SW480 (cell line): Measurements from ENCODE around the gene TMEM247.
"Not testable (repeated sequence)": the region's sequence is repeated elsewhere in the genome, so short reads cannot be mapped to it uniquely, and the experiment has no call there.

Experiments
- DNase-seq: peaks from one replicate; pipeline ENCODE4 v3.0.0-alpha.2; 2016; ENCODE audit warnings: low spot score

Gene TMEM247

DNA sequence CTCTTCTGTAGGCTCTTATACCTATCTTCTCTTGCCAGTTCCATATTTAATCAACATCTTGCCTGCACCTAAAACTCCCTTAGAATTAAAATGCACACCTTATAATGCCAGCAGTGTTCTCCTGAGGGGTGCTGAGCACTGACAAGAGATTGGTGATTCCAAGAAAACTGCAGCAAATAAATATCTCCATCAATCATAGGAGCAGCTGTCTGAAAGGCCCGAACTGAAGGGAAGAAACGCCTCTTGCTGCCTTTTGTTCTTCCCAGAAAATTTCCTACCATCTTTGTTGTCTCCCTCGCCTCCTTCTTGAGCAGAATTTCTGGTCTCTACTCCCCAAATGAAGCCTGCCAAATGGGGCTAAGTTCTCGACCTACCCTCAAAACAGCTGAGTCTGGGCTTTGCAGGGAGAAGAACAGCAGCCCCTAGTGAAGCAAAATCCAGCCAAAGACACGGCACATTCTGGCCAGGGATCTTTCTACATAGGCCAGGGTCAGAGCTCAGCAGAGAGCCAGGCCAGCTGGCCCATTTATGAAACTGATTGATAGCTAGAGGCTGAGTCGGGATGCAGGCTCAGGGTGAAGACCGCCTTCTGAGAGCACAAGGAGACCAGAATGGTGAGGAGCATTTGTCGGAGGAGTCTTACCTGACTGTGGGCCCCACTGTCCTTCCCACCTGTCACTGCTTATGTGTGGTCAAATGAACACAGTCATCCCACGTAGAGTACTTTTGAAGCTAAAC is 20.4 kb upstream of the TMEM247 start:
- no peak for DNase-seq

GRCh38 chr2:46459694-46460093 is 19.7 kb upstream of the TMEM247 start:
- DNase-seq, result no peak

DNA sequence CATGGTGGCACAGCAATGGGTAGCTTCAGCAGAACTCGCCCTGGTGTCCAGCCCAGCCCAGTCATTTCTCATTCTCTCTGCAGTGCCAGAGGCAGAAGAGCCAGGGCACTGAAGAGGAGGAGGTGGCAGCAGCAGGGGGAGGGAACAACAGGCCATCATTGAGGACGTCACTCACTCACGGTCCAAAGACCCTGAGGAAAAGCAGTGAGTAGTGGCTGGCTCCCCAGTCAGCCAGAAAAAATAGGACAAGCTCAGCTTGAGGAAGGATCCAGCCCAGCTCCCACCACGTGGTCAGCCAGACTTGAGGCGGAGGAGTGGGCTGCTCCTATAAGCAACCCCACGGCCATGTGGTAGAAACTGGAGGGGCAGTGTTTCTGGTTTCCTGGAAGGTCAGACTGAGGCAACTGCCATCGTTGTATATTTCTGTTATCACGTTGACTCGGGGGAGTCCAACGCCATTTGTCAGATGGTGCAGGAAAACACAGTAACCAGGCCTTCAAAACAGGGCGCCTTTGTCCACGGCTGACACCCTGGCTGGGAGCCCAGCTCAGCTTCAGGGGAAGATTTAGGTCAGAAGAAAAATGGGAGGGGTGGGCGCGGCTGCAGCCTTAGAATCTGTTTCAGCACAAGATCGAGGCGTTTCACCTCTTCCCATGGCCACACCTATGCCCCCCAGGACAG is 19.0 kb upstream of the TMEM247 start:
- no peak for DNase-seq

- peak; percentile 49 for DNase-seq
Measured at GRCh38 chr2:46461011-46461674, 18.2 kb upstream of the TMEM247 start.

GRCh38 chr2:46461709-46462171 is 17.6 kb upstream of the TMEM247 start:
- no peak for DNase-seq

- DNase-seq, result no peak
Measured at GRCh38 chr2:46462936-46463335, 16.4 kb upstream of the TMEM247 start.

GRCh38 chr2:46469116-46469515 is 10.2 kb upstream of the TMEM247 start:
- no peak for DNase-seq

DNA sequence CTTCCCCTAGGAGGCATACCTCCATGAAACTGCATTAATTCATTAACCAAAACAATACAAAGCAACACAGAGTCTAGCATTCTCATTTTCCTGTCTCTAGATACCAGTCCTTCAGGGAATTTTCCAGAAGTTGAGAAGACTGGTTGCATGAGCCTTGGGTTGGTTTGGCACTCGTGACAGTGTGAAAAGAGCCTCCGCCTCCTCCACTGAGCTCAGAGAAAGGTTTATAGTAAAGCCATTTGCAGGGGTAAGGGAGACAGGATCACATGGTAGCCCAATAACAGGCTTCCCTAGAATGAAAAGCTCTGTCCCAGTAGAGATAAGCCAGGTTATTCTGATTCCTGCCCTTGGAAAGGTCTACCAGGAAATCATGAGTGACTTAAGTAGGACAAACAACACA is 9.7 kb upstream of the TMEM247 start:
- no peak for DNase-seq

GRCh38 chr2:46470114-46470628 is 9.2 kb upstream of the TMEM247 start:
- DNase-seq, result no peak

- DNase-seq, result no peak
Measured at GRCh38 chr2:46471019-46471583, 8.3 kb upstream of the TMEM247 start.

GRCh38 chr2:46471697-46472096 is 7.7 kb upstream of the TMEM247 start:
- DNase-seq, result no peak

DNA sequence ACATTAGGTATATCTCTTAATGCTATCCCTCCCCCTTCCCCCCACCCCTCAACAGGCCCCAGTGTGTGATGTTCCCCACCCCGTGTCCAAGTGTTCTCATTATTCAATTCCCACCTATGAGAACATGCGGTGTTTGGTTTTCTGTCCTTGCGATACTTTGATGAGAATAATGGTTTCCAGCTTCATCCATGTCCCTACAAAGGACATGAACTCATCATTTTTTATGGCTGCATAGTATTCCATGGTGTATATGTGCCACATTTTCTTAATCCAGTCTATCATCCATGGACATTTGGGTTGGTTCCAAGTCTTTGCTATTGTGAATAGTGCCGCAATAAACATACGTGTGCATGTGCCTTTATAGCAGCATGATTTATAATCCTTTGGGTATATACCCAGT is 7.2 kb upstream of the TMEM247 start:
- not testable (repeated sequence) for DNase-seq

GRCh38 chr2:46477462-46477861 is 1.9 kb upstream of the TMEM247 start:
- not testable (repeated sequence) for DNase-seq

DNA sequence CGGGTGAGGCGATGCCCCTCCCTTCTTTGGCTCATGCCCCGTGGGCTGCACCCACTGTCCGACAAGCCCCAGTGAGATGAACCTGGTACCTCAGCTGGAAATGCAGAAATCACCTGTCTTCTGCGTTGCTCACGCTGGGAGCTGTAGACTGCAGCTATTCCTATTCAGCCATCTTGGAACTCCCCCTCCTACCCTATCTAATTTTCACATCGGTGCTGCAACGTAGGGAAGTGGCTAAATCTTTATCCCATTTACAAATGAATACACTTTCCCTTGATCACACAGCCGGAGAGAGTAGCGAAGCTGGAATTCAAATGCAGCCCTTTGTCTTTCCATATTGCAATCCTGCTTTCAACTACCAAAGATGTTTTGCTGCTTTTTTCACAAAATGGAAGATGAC is 1.4 kb upstream of the TMEM247 start:
- DNase-seq, result no peak

- DNase-seq, result no peak
Measured at GRCh38 chr2:46480562-46480961, 1.2 kb downstream of the TMEM247 start.

DNA sequence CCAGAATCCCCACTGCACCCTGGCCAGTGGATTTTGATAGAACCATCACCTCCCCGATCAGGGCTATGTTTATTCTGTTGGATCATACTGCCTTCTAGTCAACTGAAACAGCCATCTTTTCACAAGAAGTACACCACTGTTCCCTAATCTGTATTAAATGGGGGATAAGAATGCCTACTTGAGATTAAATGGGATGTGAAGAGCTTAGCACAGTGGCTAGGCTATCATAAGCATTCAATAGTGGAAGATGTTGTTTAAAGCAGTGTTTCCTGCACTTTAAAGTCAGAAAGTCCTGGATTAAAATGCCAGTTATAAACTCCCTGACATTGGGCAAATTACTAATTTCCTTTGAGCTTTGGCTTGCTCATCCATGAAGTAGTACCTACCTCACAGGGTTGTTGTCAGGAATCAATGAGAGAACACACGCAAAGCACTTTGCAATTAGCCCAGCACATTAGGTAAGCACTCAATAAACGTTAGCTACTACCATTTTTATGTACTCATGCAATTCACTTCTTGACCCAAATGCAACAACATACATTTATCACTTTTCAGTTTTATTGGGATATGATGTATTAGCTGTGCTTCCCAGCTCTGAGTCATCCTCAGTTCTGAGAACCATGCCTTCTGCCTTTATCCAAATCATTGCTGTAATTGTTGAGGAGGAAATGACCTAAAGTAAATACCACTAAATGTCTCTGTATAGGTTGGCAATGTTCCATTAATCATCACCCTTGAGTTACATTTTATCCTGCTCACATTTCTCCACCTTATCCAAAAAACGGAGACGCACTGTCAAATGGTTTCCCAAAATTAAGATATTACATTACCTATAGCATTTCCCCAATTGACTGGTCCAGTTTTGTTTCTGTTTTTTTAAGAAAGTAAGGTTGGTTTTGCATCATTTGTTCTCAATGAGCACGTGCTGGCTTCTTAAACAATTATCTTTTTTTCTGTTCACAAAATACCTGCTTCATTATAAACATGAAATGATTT is 2.1 kb downstream of the TMEM247 start:
- DNase-seq, result peak; percentile 28

GRCh38 chr2:46482490-46482889 is 3.1 kb downstream of the TMEM247 start:
- no peak for DNase-seq

- DNase-seq, result no peak
Measured at GRCh38 chr2:46485002-46485401, 5.6 kb downstream of the TMEM247 start.

DNA sequence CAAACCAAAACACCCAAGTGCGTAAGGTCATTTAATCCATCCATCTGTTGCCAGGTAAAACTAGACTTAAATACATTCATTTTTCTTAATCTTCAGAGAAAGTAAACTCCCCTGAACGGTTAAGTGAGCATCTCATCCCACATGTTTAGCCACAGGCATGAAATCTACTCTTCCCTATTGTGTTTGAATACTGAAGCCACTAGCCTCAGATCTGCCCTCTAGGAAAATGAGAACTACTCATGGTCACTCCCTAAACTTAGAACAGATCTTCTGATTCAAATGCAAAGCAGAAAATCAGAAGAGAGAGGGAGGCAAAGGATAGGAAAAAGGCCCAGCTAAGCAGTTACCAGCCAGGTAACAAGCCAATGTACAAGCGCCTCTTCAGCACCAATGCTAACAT is 7.1 kb downstream of the TMEM247 start:
- no peak for DNase-seq

DNA sequence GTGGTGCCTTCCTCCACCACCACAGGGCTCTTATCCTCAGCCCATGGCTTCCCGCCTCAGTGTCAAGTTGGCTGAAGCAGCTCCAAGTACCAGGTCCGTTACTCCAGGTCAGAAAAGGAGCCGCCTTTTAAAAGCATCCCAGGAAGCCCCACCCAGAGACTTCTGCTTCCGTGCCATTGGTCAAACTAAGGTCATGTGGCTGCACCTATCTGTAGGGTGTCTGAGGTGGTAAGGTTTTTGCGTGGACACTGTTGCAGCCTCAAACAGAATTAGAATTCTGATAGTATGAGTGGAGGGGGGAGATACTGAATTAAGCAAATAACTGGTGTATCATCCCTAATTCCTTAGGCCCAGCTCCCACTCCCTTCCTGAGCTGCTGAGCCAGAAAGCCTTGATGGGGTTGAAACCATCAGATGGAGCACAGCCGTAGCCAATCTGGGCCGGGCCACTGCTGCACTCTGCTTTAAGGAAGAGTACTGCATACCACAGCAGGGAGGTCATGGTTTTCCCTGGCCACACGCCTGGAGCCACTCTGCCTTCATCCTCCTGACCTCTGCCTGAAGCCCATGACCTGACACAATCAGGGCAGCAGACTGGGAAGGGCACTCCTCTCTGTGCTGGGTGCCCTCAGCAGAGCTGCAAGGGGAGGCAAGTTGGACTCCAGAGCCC is 8.4 kb downstream of the TMEM247 start:
- DNase-seq, result no peak

- peak; percentile 9 for DNase-seq
Measured at GRCh38 chr2:46488389-46488788, 9.0 kb downstream of the TMEM247 start.
